Measurements from ENCODE around the gene SMARCC2. TPM values are rescaled to one million over a fixed set of nuclear protein-coding genes. Genes with fewer than 3 reads are reported as not detected.

The SMARCC2 gene
- total and polyA plus RNA-seq, 9 of the 15 experiments (the other 6 are each of a cell fraction or from before 2014, with no cell fraction given), result 11.9 to 86.0 (median 36.6) TPM

GRCh38 chr12:56221757-56222530 is 32.7 kb upstream of the SMARCC2 start, which contains the start of gene RNF41 (continued):
- TF ChIP-seq THAP12 (CRISPR knock-in tag; IDR thresholded peaks at IDR 0.05) (peak; percentile 86), ZMIZ1 (IDR thresholded peaks at IDR 0.05; ENCODE audit: low read depth in 2 of 2, low read length in 2 of 2) (peak in 1 of 2 experiments; percentile 56; a peak in 2 of 4 replicates), PYGO2 (tag; IDR thresholded peaks at IDR 0.05) (no peak), EP400 (IDR thresholded peaks at IDR 0.05) (peak; percentile 85), OTX1 (CRISPR knock-in tag; IDR thresholded peaks at IDR 0.05) (no peak), POLR2H (tag; IDR thresholded peaks at IDR 0.05; ENCODE audit: low read depth) (peak; percentile 84), CSDE1 (IDR thresholded peaks at IDR 0.05) (no peak), MED1 (CRISPR knock-in tag; IDR thresholded peaks at IDR 0.05; ENCODE audit: borderline replicate concordance) (no peak), ZNF445 (CRISPR knock-in tag; IDR thresholded peaks at IDR 0.05; ENCODE audit: low read depth) (no peak), ZNF584 (CRISPR knock-in tag; IDR thresholded peaks at IDR 0.05; ENCODE audit: low read depth) (no peak), ZNF518B (CRISPR knock-in tag; IDR thresholded peaks at IDR 0.05) (no peak), E2F3 (CRISPR knock-in tag; IDR thresholded peaks at IDR 0.05) (no peak), SMC3 (conservative IDR thresholded peaks at IDR 0.05; ENCODE audit: insufficient read depth, low read depth, low read length) (no peak), SMARCB1 (IDR thresholded peaks at IDR 0.05; ENCODE audit: insufficient read length, low read depth) (no peak), CCNT2 (IDR thresholded peaks at IDR 0.05; ENCODE audit: borderline replicate concordance, extremely low read depth, insufficient read length, low read depth, low read length) (no peak), XRCC3 (IDR thresholded peaks at IDR 0.05) (no peak), ZNF696 (CRISPR knock-in tag; conservative IDR thresholded peaks at IDR 0.05) (no peak), YBX1 (IDR thresholded peaks at IDR 0.05) (no peak)

Data from K562 (cell line).